Right lobe of liver (tissue), 4 donors: Measurements from ENCODE around the gene MOCS1.

Experiments
- CTCF ChIP-seq, 4 donors: fragments of 200-600 bp in 3 of 4; fragments of 450-650 bp in 1 of 4; IDR thresholded peaks; one replicate each; pipeline versions ENCODE4 v1.5.1 to v1.8.0; 2016 to 2022; ENCODE audit warnings: antibody characterized with exemption in 4 of 4, mild to moderate bottlenecking in 2 of 4
- POLR2A ChIP-seq: fragments of 450-650 bp; IDR thresholded peaks from one replicate; pipeline ENCODE4 v1.6.1; 2017; ENCODE audit warnings: antibody characterized with exemption, mild to moderate bottlenecking
- donor health status: DM: no; HTN: no; CAD: no.
- donor health status: DM: no; HTN: no; CAD: no.
- donor health status: DM: no; HTN: yes; CAD: no.

- TF ChIP-seq POLR2A (no peak), CTCF (IDR thresholded peaks at IDR 0.05) (no peak)
Measured at GRCh38 chr6:39914239-39914638, 20.0 kb downstream of the MOCS1 start.
